ENCODE measurements around the gene INPP5D.

INPP5D gene

GRCh38 chr2:233115121-233115520 is 55.0 kb downstream of the INPP5D start (continued):
- TF ChIP-seq, protein P1, sequence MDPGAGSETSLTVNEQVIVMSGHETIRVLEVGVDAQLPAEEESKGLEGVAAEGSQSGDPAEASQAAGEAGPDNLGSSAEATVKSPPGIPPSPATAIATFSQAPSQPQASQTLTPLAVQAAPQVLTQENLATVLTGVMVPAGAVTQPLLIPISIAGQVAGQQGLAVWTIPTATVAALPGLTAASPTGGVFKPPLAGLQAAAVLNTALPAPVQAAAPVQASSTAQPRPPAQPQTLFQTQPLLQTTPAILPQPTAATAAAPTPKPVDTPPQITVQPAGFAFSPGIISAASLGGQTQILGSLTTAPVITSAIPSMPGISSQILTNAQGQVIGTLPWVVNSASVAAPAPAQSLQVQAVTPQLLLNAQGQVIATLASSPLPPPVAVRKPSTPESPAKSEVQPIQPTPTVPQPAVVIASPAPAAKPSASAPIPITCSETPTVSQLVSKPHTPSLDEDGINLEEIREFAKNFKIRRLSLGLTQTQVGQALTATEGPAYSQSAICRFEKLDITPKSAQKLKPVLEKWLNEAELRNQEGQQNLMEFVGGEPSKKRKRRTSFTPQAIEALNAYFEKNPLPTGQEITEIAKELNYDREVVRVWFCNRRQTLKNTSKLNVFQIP (CRISPR knock-in tag; IDR thresholded peaks at IDR 0.05; ENCODE audit: borderline replicate concordance, low read depth) = no peak

DNA sequence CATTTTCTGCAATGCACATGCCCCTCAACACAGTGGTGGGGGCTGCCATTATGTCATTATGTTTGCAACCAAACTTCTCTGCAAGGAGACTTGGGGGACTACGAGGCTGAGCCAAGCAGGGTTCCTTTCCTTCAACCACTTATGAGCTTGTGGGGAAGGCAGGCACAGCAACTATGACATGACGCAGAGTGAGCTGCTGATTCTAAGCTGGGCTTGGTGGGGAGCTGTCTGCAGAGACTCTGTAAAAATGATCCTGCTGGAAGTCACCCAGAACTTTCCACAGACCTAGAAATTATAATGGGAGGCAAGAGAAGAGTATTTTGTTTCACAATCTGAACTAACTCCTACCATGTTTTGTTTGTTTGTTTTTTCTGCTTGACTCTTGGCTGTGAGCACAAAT is 55.6 kb downstream of the INPP5D start:
- TF ChIP-seq PPARA (CRISPR knock-in tag; IDR thresholded peaks at IDR 0.05; ENCODE audit: borderline replicate concordance) = no peak
- TF ChIP-seq, protein P1 (CRISPR knock-in tag; IDR thresholded peaks at IDR 0.05; ENCODE audit: borderline replicate concordance, low read depth) = no peak
- TF ChIP-seq CSRNP3 (CRISPR knock-in tag; IDR thresholded peaks at IDR 0.05) = no peak
- TF ChIP-seq ZNF8 (CRISPR knock-in tag; IDR thresholded peaks at IDR 0.05) = no peak
- no peak for TF ChIP-seq ARNTL (CRISPR knock-in tag; IDR thresholded peaks at IDR 0.05; ENCODE audit: borderline replicate concordance, low read depth)
- no peak for TF ChIP-seq ISL1 (CRISPR knock-in tag; IDR thresholded peaks at IDR 0.05)
- TF ChIP-seq GLIS3 (CRISPR knock-in tag; IDR thresholded peaks at IDR 0.05) = no peak
- TF ChIP-seq OSR1 (CRISPR knock-in tag; IDR thresholded peaks at IDR 0.05) = no peak
- TF ChIP-seq TOX (CRISPR knock-in tag; IDR thresholded peaks at IDR 0.05; ENCODE audit: borderline replicate concordance) = no peak
- no peak for TF ChIP-seq ZFP30 (CRISPR knock-in tag; IDR thresholded peaks at IDR 0.05)
- no peak for TF ChIP-seq CSDC2 (CRISPR knock-in tag; IDR thresholded peaks at IDR 0.05)
- TF ChIP-seq TSHZ2 (CRISPR knock-in tag; IDR thresholded peaks at IDR 0.05) = no peak
- TF ChIP-seq ZNF70 (CRISPR knock-in tag; IDR thresholded peaks at IDR 0.05) = no peak
- no peak for TF ChIP-seq ZC3H10 (CRISPR knock-in tag; IDR thresholded peaks at IDR 0.05)
- TF ChIP-seq RARB (CRISPR knock-in tag; IDR thresholded peaks at IDR 0.05) = no peak
- ATAC-seq = no peak

- TF ChIP-seq GLIS3 (CRISPR knock-in tag; IDR thresholded peaks at IDR 0.05) (no peak), OSR1 (CRISPR knock-in tag; IDR thresholded peaks at IDR 0.05) (no peak), BACH2 (CRISPR knock-in tag; IDR thresholded peaks at IDR 0.05; ENCODE audit: borderline replicate concordance) (no peak), TOX (CRISPR knock-in tag; IDR thresholded peaks at IDR 0.05; ENCODE audit: borderline replicate concordance) (no peak), ARNTL (CRISPR knock-in tag; IDR thresholded peaks at IDR 0.05; ENCODE audit: borderline replicate concordance, low read depth) (no peak)
- TF ChIP-seq, protein P2, sequence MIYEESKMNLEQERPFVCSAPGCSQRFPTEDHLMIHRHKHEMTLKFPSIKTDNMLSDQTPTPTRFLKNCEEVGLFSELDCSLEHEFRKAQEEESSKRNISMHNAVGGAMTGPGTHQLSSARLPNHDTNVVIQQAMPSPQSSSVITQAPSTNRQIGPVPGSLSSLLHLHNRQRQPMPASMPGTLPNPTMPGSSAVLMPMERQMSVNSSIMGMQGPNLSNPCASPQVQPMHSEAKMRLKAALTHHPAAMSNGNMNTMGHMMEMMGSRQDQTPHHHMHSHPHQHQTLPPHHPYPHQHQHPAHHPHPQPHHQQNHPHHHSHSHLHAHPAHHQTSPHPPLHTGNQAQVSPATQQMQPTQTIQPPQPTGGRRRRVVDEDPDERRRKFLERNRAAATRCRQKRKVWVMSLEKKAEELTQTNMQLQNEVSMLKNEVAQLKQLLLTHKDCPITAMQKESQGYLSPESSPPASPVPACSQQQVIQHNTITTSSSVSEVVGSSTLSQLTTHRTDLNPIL (CRISPR knock-in tag; IDR thresholded peaks at IDR 0.05; ENCODE audit: low read depth) = no peak
- no peak for ATAC-seq
Observed at GRCh38 chr2:233116946-233117345, 56.8 kb downstream of the INPP5D start.

DNA sequence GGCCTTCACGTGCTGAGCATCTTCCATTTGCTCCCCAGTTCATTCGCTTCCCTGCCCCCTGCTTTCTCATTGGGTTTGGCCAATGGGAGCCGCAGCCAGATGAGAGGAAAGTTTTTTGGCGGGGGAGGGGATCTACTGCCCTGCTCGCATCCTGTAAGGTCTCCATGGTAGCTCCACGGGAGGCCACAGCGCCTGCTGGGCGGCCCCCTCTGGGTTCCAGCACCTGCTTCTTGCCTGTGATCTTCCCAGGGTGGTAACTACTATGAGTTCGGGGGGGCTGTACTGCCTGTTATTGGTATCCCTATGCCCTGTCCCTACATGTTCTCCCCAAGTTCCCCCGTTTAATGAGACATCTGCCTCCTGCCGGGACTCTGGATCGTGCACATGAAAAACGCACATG is 57.2 kb downstream of the INPP5D start:
- TF ChIP-seq ZNF565 (CRISPR knock-in tag; conservative IDR thresholded peaks at IDR 0.05; ENCODE audit: low read depth) (no peak), RARB (CRISPR knock-in tag; IDR thresholded peaks at IDR 0.05) (no peak), ZFP30 (CRISPR knock-in tag; IDR thresholded peaks at IDR 0.05) (no peak), GLIS3 (CRISPR knock-in tag; IDR thresholded peaks at IDR 0.05) (no peak), TCF4 (CRISPR knock-in tag; IDR thresholded peaks at IDR 0.05; ENCODE audit: borderline replicate concordance) (no peak), ESRRG (CRISPR knock-in tag; IDR thresholded peaks at IDR 0.05) (no peak), OSR1 (CRISPR knock-in tag; IDR thresholded peaks at IDR 0.05) (no peak), ARNTL (CRISPR knock-in tag; IDR thresholded peaks at IDR 0.05; ENCODE audit: borderline replicate concordance, low read depth) (no peak), SNAI2 (CRISPR knock-in tag; IDR thresholded peaks at IDR 0.05) (no peak), CSDC2 (CRISPR knock-in tag; IDR thresholded peaks at IDR 0.05) (no peak), TOX (CRISPR knock-in tag; IDR thresholded peaks at IDR 0.05; ENCODE audit: borderline replicate concordance) (no peak), CSRNP3 (CRISPR knock-in tag; IDR thresholded peaks at IDR 0.05) (no peak), ZNF8 (CRISPR knock-in tag; IDR thresholded peaks at IDR 0.05) (no peak), BACH2 (CRISPR knock-in tag; IDR thresholded peaks at IDR 0.05; ENCODE audit: borderline replicate concordance) (no peak), ZFP3 (CRISPR knock-in tag; IDR thresholded peaks at IDR 0.05) (no peak)
- TF ChIP-seq, protein P1 (CRISPR knock-in tag; IDR thresholded peaks at IDR 0.05; ENCODE audit: borderline replicate concordance, low read depth) = no peak
- no peak for ATAC-seq

All from SK-N-SH treated with all-trans-retinoic acid at 6 μM for 48 hours (cell line).